GM10847 (cell line): ENCODE data around the gene NEURL3.
A peak's percentile ranks its signal among the peaks of the same experiment; 100 is the strongest.

ENCODE experiments used
- POLR2A ChIP-seq: IDR thresholded peaks from 2 replicates; pipeline ENCODE4 v1.6.1; 2011; ENCODE audit not compliant: insufficient read length; ENCODE audit errors: extremely low read depth

NEURL3 gene

GRCh38 chr2:96523659-96524481 lies 18.7 kb upstream of the NEURL3 start:
- TF ChIP-seq POLR2A, result no peak

- no peak for TF ChIP-seq POLR2A
These were observed 17.4 kb upstream of the NEURL3 start for GRCh38 chr2:96522304-96523203.

- no peak for TF ChIP-seq POLR2A
These were observed 16.1 kb upstream of the NEURL3 start for GRCh38 chr2:96521219-96521618.

- no peak for TF ChIP-seq POLR2A
These were observed 15.5 kb upstream of the NEURL3 start for GRCh38 chr2:96520697-96521096.

GRCh38 chr2:96520231-96520630 lies 15.1 kb upstream of the NEURL3 start:
- no peak for TF ChIP-seq POLR2A

- no peak for TF ChIP-seq POLR2A
These were observed 11.9 kb upstream of the NEURL3 start for GRCh38 chr2:96517079-96517478.

GRCh38 chr2:96514521-96514920 lies 9.4 kb upstream of the NEURL3 start:
- TF ChIP-seq POLR2A, result no peak

GRCh38 chr2:96512341-96512740 lies 7.2 kb upstream of the NEURL3 start:
- TF ChIP-seq POLR2A, result no peak

GRCh38 chr2:96511851-96512250 lies 6.7 kb upstream of the NEURL3 start:
- no peak for TF ChIP-seq POLR2A

GRCh38 chr2:96510931-96511595 lies 5.9 kb upstream of the NEURL3 start:
- no peak for TF ChIP-seq POLR2A

- TF ChIP-seq POLR2A, result no peak
These were observed 4.7 kb upstream of the NEURL3 start for GRCh38 chr2:96509847-96510230.

GRCh38 chr2:96509114-96509846 lies 4.1 kb upstream of the NEURL3 start:
- peak; percentile 27 for TF ChIP-seq POLR2A

GRCh38 chr2:96508521-96509113 lies 3.5 kb upstream of the NEURL3 start:
- no peak for TF ChIP-seq POLR2A

- no peak for TF ChIP-seq POLR2A
These were observed 2.9 kb upstream of the NEURL3 start for GRCh38 chr2:96507957-96508520.
